SK-N-SH treated with all-trans-retinoic acid at 6 μM for 48 hours (cell line): ENCODE measurements around the gene STAG1.
"Not testable (repeated sequence)": the region's sequence is repeated elsewhere in the genome, so short reads cannot be mapped to it uniquely, and the experiment has no call there.

Source experiments
- ISL1 ChIP-seq: fragments of 250-450 bp; sonication (Bioruptor Pico); IDR thresholded peaks from 2 replicates; pipeline ENCODE4 v2.1.2; 2022; ENCODE audit warnings: mild to moderate bottlenecking, moderate library complexity
- PPARA ChIP-seq: fragments of 250-450 bp; sonication (Bioruptor Pico); IDR thresholded peaks from 2 replicates; pipeline ENCODE4 v1.5.0; 2020; ENCODE audit warnings: mild to moderate bottlenecking, borderline replicate concordance
- RARB ChIP-seq: fragments of 250-450 bp; sonication (Bioruptor Pico); IDR thresholded peaks from 2 replicates; pipeline ENCODE4 v1.8.0; 2021; ENCODE audit warnings: mild to moderate bottlenecking, moderate library complexity
- ZFP30 ChIP-seq: fragments of 450-650 bp; formaldehyde crosslinking; IDR thresholded peaks from 2 replicates; pipeline ENCODE4 v1.5.0; 2022; ENCODE audit warnings: mild to moderate bottlenecking, moderate library complexity
- ZNF8 ChIP-seq: fragments of 450-650 bp; formaldehyde crosslinking; IDR thresholded peaks from 2 replicates; pipeline ENCODE4 v1.5.0; 2020; ENCODE audit warnings: mild to moderate bottlenecking, moderate library complexity
- TF ChIP-seq, protein P1 (sequence below): fragments of 250-450 bp; sonication (Bioruptor Pico); IDR thresholded peaks from 2 replicates; pipeline ENCODE4 v1.8.0; 2020; ENCODE audit warnings: mild to moderate bottlenecking, moderate library complexity, borderline replicate concordance

DNA sequence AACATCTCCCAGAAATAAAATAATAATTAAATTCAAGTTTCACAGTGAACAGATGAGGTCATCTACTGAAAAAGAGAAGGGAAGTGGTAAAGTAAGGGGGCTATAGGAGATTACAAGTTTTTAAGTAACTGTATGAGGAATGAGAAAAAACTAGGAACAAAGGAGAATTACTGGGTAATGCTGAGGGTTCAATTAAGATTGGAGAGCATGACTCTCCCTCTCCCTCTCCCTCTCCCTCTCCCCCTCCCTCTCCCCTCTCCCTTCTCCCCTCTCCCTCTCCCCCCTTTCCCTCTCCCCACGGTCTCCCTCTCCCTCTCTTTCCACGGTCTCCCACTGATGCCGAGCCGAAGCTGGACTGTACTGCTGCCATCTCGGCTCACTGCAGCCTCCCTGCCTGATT lies 29.8 kb downstream of the STAG1 start:
- TF ChIP-seq, protein P1, sequence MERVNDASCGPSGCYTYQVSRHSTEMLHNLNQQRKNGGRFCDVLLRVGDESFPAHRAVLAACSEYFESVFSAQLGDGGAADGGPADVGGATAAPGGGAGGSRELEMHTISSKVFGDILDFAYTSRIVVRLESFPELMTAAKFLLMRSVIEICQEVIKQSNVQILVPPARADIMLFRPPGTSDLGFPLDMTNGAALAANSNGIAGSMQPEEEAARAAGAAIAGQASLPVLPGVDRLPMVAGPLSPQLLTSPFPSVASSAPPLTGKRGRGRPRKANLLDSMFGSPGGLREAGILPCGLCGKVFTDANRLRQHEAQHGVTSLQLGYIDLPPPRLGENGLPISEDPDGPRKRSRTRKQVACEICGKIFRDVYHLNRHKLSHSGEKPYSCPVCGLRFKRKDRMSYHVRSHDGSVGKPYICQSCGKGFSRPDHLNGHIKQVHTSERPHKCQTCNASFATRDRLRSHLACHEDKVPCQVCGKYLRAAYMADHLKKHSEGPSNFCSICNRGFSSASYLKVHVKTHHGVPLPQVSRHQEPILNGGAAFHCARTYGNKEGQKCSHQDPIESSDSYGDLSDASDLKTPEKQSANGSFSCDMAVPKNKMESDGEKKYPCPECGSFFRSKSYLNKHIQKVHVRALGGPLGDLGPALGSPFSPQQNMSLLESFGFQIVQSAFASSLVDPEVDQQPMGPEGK: not testable (repeated sequence)
- not testable (repeated sequence) for TF ChIP-seq RARB; ZNF8 (CRISPR knock-in tag); ZFP30 (CRISPR knock-in tag); ISL1 (CRISPR knock-in tag); PPARA (CRISPR knock-in tag)
